ENCODE measurements around the gene PRDM7.

GRCh38 chr16:90020260-90020837 is 56.8 kb downstream of the PRDM7 start:
- TF ChIP-seq ELF4 (IDR thresholded peaks at IDR 0.05) (no peak), ZNF384 (IDR thresholded peaks at IDR 0.05) (no peak), BHLHE40 (IDR thresholded peaks at IDR 0.05; ENCODE audit: borderline replicate concordance) (no peak), SP1 (IDR thresholded peaks at IDR 0.05) (no peak), TARDBP (IDR thresholded peaks at IDR 0.05) (no peak), LEF1 (IDR thresholded peaks at IDR 0.05; ENCODE audit: borderline replicate concordance) (no peak), FOXK2 (IDR thresholded peaks at IDR 0.05) (no peak), NFRKB (IDR thresholded peaks at IDR 0.05) (no peak), FOXA1 (IDR thresholded peaks at IDR 0.05) (no peak), FOXM1 (IDR thresholded peaks at IDR 0.05; ENCODE audit: borderline replicate concordance) (no peak), ARNT (IDR thresholded peaks at IDR 0.05) (no peak), SUZ12 (IDR thresholded peaks at IDR 0.05) (no peak), PKNOX1 (IDR thresholded peaks at IDR 0.05) (no peak)
